HepG2 (cell line): ENCODE data around the gene EHD4. TPM values are rescaled to one million over a fixed set of nuclear protein-coding genes. Genes with fewer than 3 reads are reported as not detected.

Source experiments
- ATF7-NPFF ChIP-seq: sonication (generic); formaldehyde crosslinking; IDR thresholded peaks from 2 replicates; pipeline ENCODE4 v1.8.1; 2023; ENCODE audit warnings: mild to moderate bottlenecking, low read depth, missing genetic modification reagents, moderate library complexity
- HIC2 ChIP-seq: sonication (generic); formaldehyde crosslinking; IDR thresholded peaks from 2 replicates; pipeline ENCODE4 v1.9.0; 2022; ENCODE audit warnings: low read depth, missing genetic modification reagents
- HMG20A ChIP-seq: IDR thresholded peaks from 2 replicates; pipeline ENCODE4 v1.6.1; 2016; ENCODE audit warnings: borderline replicate concordance
- NFKBIZ ChIP-seq: IDR thresholded peaks from 2 replicates; pipeline ENCODE4 v1.6.1; 2018; ENCODE audit warnings: missing genetic modification reagents, missing compliant biosample characterization
- SMAD9 ChIP-seq: sonication (generic); formaldehyde crosslinking; IDR thresholded peaks from 2 replicates; pipeline ENCODE4 v1.5.1; 2020; ENCODE audit warnings: mild to moderate bottlenecking, missing genetic modification reagents
- TFDP2 ChIP-seq: sonication (generic); formaldehyde crosslinking; IDR thresholded peaks from 2 replicates; pipeline ENCODE4 v1.4.0; 2020; ENCODE audit warnings: missing genetic modification reagents
- ZNF12 ChIP-seq: sonication (generic); formaldehyde crosslinking; IDR thresholded peaks from 2 replicates; pipeline ENCODE4 v1.5.0; 2020; ENCODE audit warnings: missing genetic modification reagents
- ZNF180 ChIP-seq: sonication (generic); formaldehyde crosslinking; IDR thresholded peaks from 2 replicates; pipeline ENCODE4 v1.4.0; 2020; ENCODE audit warnings: low read depth, missing genetic modification reagents, borderline replicate concordance
- ZNF224 ChIP-seq: sonication (generic); formaldehyde crosslinking; IDR thresholded peaks from 2 replicates; pipeline ENCODE4 v1.5.0; 2020; ENCODE audit warnings: mild to moderate bottlenecking, missing genetic modification reagents
- ZNF337 ChIP-seq: sonication (generic); formaldehyde crosslinking; IDR thresholded peaks from 2 replicates; pipeline ENCODE4 v1.5.1; 2020; ENCODE audit warnings: missing genetic modification reagents, low read depth, mild to moderate bottlenecking, borderline replicate concordance
- ZNF558 ChIP-seq: sonication (generic); formaldehyde crosslinking; IDR thresholded peaks from 2 replicates; pipeline ENCODE4 v1.9.0; 2022; ENCODE audit warnings: mild to moderate bottlenecking, missing genetic modification reagents, borderline replicate concordance
- ZNF589 ChIP-seq: sonication (generic); formaldehyde crosslinking; conservative IDR thresholded peaks from 2 replicates; pipeline ENCODE4 v1.8.0; 2022; ENCODE audit warnings: mild to moderate bottlenecking, moderate library complexity, missing genetic modification reagents
- ZNF749 ChIP-seq: sonication (generic); formaldehyde crosslinking; IDR thresholded peaks from 2 replicates; pipeline ENCODE4 v1.8.0; 2022; ENCODE audit warnings: mild to moderate bottlenecking, missing genetic modification reagents, moderate library complexity, borderline replicate concordance
- ZNF766 ChIP-seq: sonication (generic); formaldehyde crosslinking; IDR thresholded peaks from 2 replicates; pipeline ENCODE4 v1.5.0; 2020; ENCODE audit warnings: missing genetic modification reagents, borderline replicate concordance
- ZNF782 ChIP-seq: sonication (generic); formaldehyde crosslinking; IDR thresholded peaks from 2 replicates; pipeline ENCODE4 v1.4.0; 2020; ENCODE audit warnings: missing genetic modification reagents, mild to moderate bottlenecking, borderline replicate concordance
- polyA plus RNA-seq, 8 experiments: library from polyadenylated mRNA; depleted of rRNA in 3 of 8; stranded (reverse) in 7 of 8; unstranded in 1 of 8; fragments of >200 nt; fragmentation: Illumina TruSeq in 4 of 8; extraction: Trizol in 4 of 8; gene quantifications; 2 replicates each; pipeline versions ENCODE4 v1.2.1 to v1.2.3, GENCODE V29; 2011 to 2016; ENCODE audit warnings: low read depth in 4 of 8, missing spikeins in 1 of 8, mixed read lengths in 1 of 8; ENCODE audit not compliant: insufficient read depth in 1 of 8
- total RNA-seq, 5 experiments: library from RNA; depleted of rRNA; stranded (reverse); fragments of >200 nt; fragmentation: Illumina TruSeq; extraction: Trizol; gene quantifications; 2 replicates each; pipeline ENCODE4 v1.2.3, GENCODE V29; 2016; ENCODE audit warnings: low read depth in 1 of 5
- TF ChIP-seq, protein P1 (sequence below): sonication (generic); formaldehyde crosslinking; IDR thresholded peaks from 2 replicates; pipeline ENCODE4 v1.4.0; 2020; ENCODE audit warnings: mild to moderate bottlenecking, missing genetic modification reagents
- TF ChIP-seq, protein P2 (sequence below): sonication (generic); formaldehyde crosslinking; conservative IDR thresholded peaks from 2 replicates; pipeline ENCODE4 v1.4.0; 2020; ENCODE audit warnings: missing genetic modification reagents

Gene EHD4
- total and polyA plus RNA-seq, 2 of the 13 experiments (the other 11 are each of a cell fraction or from before 2014, with no cell fraction given), result 3.1 to 4.8 TPM

GRCh38 chr15:41972253-41973242 is at the start of gene EHD4 (continued):
- TF ChIP-seq, protein P1, sequence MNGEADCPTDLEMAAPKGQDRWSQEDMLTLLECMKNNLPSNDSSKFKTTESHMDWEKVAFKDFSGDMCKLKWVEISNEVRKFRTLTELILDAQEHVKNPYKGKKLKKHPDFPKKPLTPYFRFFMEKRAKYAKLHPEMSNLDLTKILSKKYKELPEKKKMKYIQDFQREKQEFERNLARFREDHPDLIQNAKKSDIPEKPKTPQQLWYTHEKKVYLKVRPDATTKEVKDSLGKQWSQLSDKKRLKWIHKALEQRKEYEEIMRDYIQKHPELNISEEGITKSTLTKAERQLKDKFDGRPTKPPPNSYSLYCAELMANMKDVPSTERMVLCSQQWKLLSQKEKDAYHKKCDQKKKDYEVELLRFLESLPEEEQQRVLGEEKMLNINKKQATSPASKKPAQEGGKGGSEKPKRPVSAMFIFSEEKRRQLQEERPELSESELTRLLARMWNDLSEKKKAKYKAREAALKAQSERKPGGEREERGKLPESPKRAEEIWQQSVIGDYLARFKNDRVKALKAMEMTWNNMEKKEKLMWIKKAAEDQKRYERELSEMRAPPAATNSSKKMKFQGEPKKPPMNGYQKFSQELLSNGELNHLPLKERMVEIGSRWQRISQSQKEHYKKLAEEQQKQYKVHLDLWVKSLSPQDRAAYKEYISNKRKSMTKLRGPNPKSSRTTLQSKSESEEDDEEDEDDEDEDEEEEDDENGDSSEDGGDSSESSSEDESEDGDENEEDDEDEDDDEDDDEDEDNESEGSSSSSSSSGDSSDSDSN (CRISPR knock-in tag), result peak; percentile 95
- TF ChIP-seq HIC2 (CRISPR knock-in tag) (peak; percentile 92), ZNF749 (no peak), HMG20A (peak; percentile 18; the same call in 1 of the 2 replicates), ZNF337 (CRISPR knock-in tag) (peak; percentile 69; the same call in 1 of the 2 replicates), ZNF782 (CRISPR knock-in tag) (0 out of 2 replicates have a peak, but pooled peaks have one; percentile 17), ZNF589 (CRISPR knock-in tag) (0 out of 2 replicates have a peak, but pooled peaks have one; percentile 22), ZNF12 (CRISPR knock-in tag) (no peak), SMAD9 (CRISPR knock-in tag) (no peak), NFKBIZ (no peak), ZNF558 (no peak; the same call in 1 of the 2 replicates), ZNF766 (0 out of 2 replicates have a peak, but pooled peaks have one; percentile 30), TFDP2 (CRISPR knock-in tag) (peak; percentile 83), ZNF180 (CRISPR knock-in tag) (no peak), ZNF224 (0 out of 2 replicates have a peak, but pooled peaks have one; percentile 49), ATF7-NPFF (CRISPR knock-in tag) (no peak)
- TF ChIP-seq, protein P2, sequence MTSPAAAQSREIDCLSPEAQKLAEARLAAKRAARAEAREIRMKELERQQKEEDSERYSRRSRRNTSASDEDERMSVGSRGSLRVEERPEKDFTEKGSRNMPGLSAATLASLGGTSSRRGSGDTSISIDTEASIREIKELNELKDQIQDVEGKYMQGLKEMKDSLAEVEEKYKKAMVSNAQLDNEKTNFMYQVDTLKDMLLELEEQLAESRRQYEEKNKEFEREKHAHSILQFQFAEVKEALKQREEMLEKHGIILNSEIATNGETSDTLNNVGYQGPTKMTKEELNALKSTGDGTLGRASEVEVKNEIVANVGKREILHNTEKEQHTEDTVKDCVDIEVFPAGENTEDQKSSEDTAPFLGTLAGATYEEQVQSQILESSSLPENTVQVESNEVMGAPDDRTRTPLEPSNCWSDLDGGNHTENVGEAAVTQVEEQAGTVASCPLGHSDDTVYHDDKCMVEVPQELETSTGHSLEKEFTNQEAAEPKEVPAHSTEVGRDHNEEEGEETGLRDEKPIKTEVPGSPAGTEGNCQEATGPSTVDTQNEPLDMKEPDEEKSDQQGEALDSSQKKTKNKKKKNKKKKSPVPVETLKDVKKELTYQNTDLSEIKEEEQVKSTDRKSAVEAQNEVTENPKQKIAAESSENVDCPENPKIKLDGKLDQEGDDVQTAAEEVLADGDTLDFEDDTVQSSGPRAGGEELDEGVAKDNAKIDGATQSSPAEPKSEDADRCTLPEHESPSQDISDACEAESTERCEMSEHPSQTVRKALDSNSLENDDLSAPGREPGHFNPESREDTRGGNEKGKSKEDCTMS (CRISPR knock-in tag), result no peak
